GM12878 (cell line): ENCODE measurements around the gene GPC6. TPM values are rescaled to one million over a fixed set of nuclear protein-coding genes. Genes with fewer than 3 reads are reported as not detected.

Source experiments
- ATAC-seq: fragments of 200-7000 bp; cut with Tn5 transposase; 3 replicates; pipeline ENCODE4 v1.9.1; 2020; ENCODE audit warnings: mild to moderate bottlenecking, moderate library complexity
- BruUV-seq: library from RNA; stranded (reverse); fragments of 400-500 nt; replicated peaks from 2 replicates; lab custom pipeline; 2021; lab: Mats Ljungman, UMichigan
- CTCF ChIA-PET: fragments of 300-600 bp; sonication (Branson Sonifier 250); formaldehyde crosslinking; extraction: SDS; loops from one replicate; lab custom pipeline; 2021; ENCODE audit warnings: inconsistent platforms; lab: Yijun Ruan, JAX
- POLR2A ChIA-PET: fragments of 350-600 bp; formaldehyde crosslinking; extraction: SDS; loops from one replicate; lab custom pipeline; 2021; ENCODE audit warnings: inconsistent platforms; lab: Charles Lee
- RAD21 ChIA-PET: fragments of 300-600 bp; sonication (Branson Sonifier 250); formaldehyde crosslinking; loops from one replicate; lab custom pipeline; 2023; ENCODE audit warnings: antibody characterized with exemption; ENCODE audit not compliant: unreplicated experiment; lab: Charles Lee
- SMC1A ChIA-PET: fragments of 300-600 bp; sonication (Branson Sonifier 250); formaldehyde crosslinking; loops from one replicate; lab custom pipeline; 2023; ENCODE audit not compliant: unreplicated experiment, uncharacterized antibody; lab: Charles Lee
- DNase-seq: peaks from one replicate; pipeline ENCODE4 v3.0.0-alpha.2; 2011; ENCODE audit warnings: low read depth, low spot score
- FAIRE-seq: peaks from 3 replicates; lab custom pipeline; 2011; peaks lifted over from hg19 to GRCh38; lab: Jason Lieb, UNC
- H2AFZ ChIP-seq: 2 replicates; pipeline ENCODE4 v1.6.0; 2011; ENCODE audit warnings: low read depth, low read length, control low read depth; ENCODE audit not compliant: control insufficient read depth
- H3K27ac ChIP-seq: 2 replicates; pipeline ENCODE4 v1.5.1; 2011; ENCODE audit warnings: control low read depth; ENCODE audit not compliant: control insufficient read depth, insufficient read depth
- H3K27me3 ChIP-seq, 2 experiments: replicated peaks in 1 of 2; 2 replicates each; pipeline versions ENCODE4 v1.6.0 to v1.6.1; 2011; ENCODE audit warnings: low read length in 1 of 2; ENCODE audit not compliant: control insufficient read depth in 2 of 2, insufficient read depth in 2 of 2
- H3K36me3 ChIP-seq, 2 experiments: 2 replicates each; pipeline ENCODE4 v1.5.1; 2011; ENCODE audit warnings: low read length in 1 of 2; ENCODE audit not compliant: control insufficient read depth in 2 of 2, insufficient read depth in 2 of 2
- H3K4me1 ChIP-seq: 2 replicates; pipeline ENCODE4 v1.6.1; 2011; ENCODE audit warnings: mild to moderate bottlenecking, low read length, moderate library complexity, mixed read lengths; ENCODE audit not compliant: control insufficient read depth, insufficient read depth
- H3K4me2 ChIP-seq: 2 replicates; pipeline ENCODE4 v1.6.0; 2011; ENCODE audit warnings: control low read depth; ENCODE audit not compliant: control insufficient read depth, insufficient read depth
- H3K4me3 ChIP-seq: fragments of 200-600 bp; sonication (generic); 2 replicates; pipeline ENCODE4 v1.5.1; 2016
- H3K79me2 ChIP-seq: 2 replicates; pipeline ENCODE4 v1.6.0; 2011; ENCODE audit warnings: low read length; ENCODE audit not compliant: control insufficient read depth, insufficient read depth
- H3K9ac ChIP-seq: 2 replicates; pipeline ENCODE4 v1.8.0; 2011; ENCODE audit warnings: low read length, control low read depth, mixed read lengths; ENCODE audit not compliant: control insufficient read depth, insufficient read depth
- H3K9me3 ChIP-seq: replicated peaks from 3 replicates; pipeline ENCODE4 v1.5.1; 2011; ENCODE audit warnings: mild to moderate bottlenecking, low read length; ENCODE audit not compliant: control insufficient read depth, insufficient read depth
- H4K20me1 ChIP-seq: 2 replicates; pipeline ENCODE4 v1.6.0; 2011; ENCODE audit not compliant: control insufficient read depth, insufficient read depth
- ATF7 ChIP-seq: fragments of 450-650 bp; IDR thresholded peaks from 2 replicates; pipeline ENCODE4 v1.6.1; 2016; ENCODE audit warnings: low read depth, mild to moderate bottlenecking
- BCLAF1 ChIP-seq: fragments of 450-650 bp; IDR thresholded peaks from 2 replicates; pipeline ENCODE4 v1.6.1; 2017; ENCODE audit warnings: antibody characterized with exemption, mild to moderate bottlenecking, moderate library complexity
- CTCF ChIP-seq, 3 experiments: IDR thresholded peaks in 2 of 3; conservative IDR thresholded peaks in 1 of 3; 2 replicates each; pipeline ENCODE4 v1.5.1; 2011; ENCODE audit warnings: low read depth in 3 of 3, low read length in 3 of 3, mild to moderate bottlenecking in 3 of 3, control low read depth in 2 of 3, moderate library complexity in 2 of 3, inconsistent platforms in 1 of 3, mixed read lengths in 1 of 3; ENCODE audit not compliant: control insufficient read depth in 2 of 3, insufficient read depth in 1 of 3; ENCODE audit errors: extremely low read depth in 1 of 3
- EED ChIP-seq: sonication (generic); IDR thresholded peaks from 2 replicates; pipeline ENCODE4 v1.6.1; 2016; ENCODE audit warnings: antibody characterized with exemption, low read depth
- HDAC6 ChIP-seq: fragments of 200-600 bp; sonication (generic); IDR thresholded peaks from one replicate; pipeline ENCODE4 v1.8.0; 2017; ENCODE audit warnings: antibody characterized with exemption; ENCODE audit not compliant: unreplicated experiment
- MTA3 ChIP-seq: IDR thresholded peaks from 2 replicates; pipeline ENCODE4 v1.6.1; 2012; ENCODE audit warnings: low read length, inconsistent platforms, borderline replicate concordance
- RB1 ChIP-seq: fragments of 450-650 bp; formaldehyde crosslinking; IDR thresholded peaks from 2 replicates; pipeline ENCODE4 v1.6.1; 2017; ENCODE audit warnings: mild to moderate bottlenecking, borderline replicate concordance
- RELA ChIP-seq: fragments of 450-650 bp; IDR thresholded peaks from 2 replicates; pipeline ENCODE4 v1.8.0; 2014; ENCODE audit warnings: borderline replicate concordance; ENCODE audit not compliant: partially characterized antibody
- ZNF687 ChIP-seq: fragments of 450-650 bp; IDR thresholded peaks from 2 replicates; pipeline ENCODE4 v1.6.1; 2017; ENCODE audit warnings: mild to moderate bottlenecking, moderate library complexity
- in situ Hi-C: fragments of 300-500 bp; cut with MboI; formaldehyde crosslinking; loops from 9 replicates; pipeline ENCODE4 v1.14.3; 2018; ENCODE audit warnings: mixed read lengths
- intact Hi-C: fragments of 100-400 bp; cut with micrococcal nuclease; formaldehyde crosslinking; loops from one replicate; pipeline ENCODE4 v1.14.2; 2022; ENCODE audit not compliant: unreplicated experiment
- polyA plus RNA-seq, 11 experiments: library from polyadenylated mRNA; depleted of rRNA in 4 of 11; unstranded in 6 of 11; stranded (reverse) in 5 of 11; fragments of >200 nt; fragmentation: Nextera tagmentation in 4 of 11; fragmentation: Illumina TruSeq in 1 of 11; extraction: Ambion mirVana in 4 of 11; extraction: Trizol in 1 of 11; gene quantifications; 1 replicate in 1 of 11; 2 replicates in 10 of 11; pipeline versions ENCODE4 v1.2.1 to v1.2.3, GENCODE V29; 2011 to 2016; ENCODE audit warnings: inconsistent platforms in 2 of 11, missing spikeins in 2 of 11, low read depth in 1 of 11
- total RNA-seq, 4 experiments: library from RNA; depleted of rRNA in 3 of 4; stranded (reverse); fragments of >200 nt in 3 of 4; fragmentation: Illumina TruSeq in 1 of 4; extraction: Trizol in 1 of 4; gene quantifications; 2 replicates each; pipeline versions ENCODE4 v1.2.1 to v1.2.3, GENCODE V29; 2013 to 2021

The GPC6 gene
- total and polyA plus RNA-seq, 10 of the 15 experiments (the other 5 are each of a cell fraction or from before 2014, with no cell fraction given), result 0.03 to 0.04 (median 0.03) TPM; not detected in 7

GRCh38 chr13:94435604-94436226 lies 1209.1 kb downstream of the GPC6 start (continued):
- TF ChIP-seq ZNF687 (no peak), ATF7 (no peak), CTCF (IDR thresholded peaks at IDR 0.05 in 2 of 3, conservative IDR thresholded peaks at IDR 0.05 in 1 of 3; ENCODE audit: control insufficient read depth in 2 of 3, extremely low read depth in 1 of 3, insufficient read depth in 1 of 3, low read depth in 3 of 3, low read length in 3 of 3) (peak; percentile 44 to 62 (median 49); a peak in 4 of 6 replicates)
- TF ChIP-seq, all 136 proteins: peak for 3

- ATAC-seq (no peak), DNase-seq (no peak), FAIRE-seq (no peak)
- intact Hi-C loops (no loop called here), in situ Hi-C loops (loop anchor here (25.0 kb wide), 1 partner anchor 967 kb away; no protein-coding TSS in a partner anchor)
- ChIA-PET CTCF (no interaction called here), POLR2A (no interaction called here), SMC1A (no interaction called here), RAD21 (no interaction called here)
- Histone ChIP-seq H2AFZ (no peak overlapping the region), H3K79me2 (no peaks in the 10 kb centered on the region), H4K20me1 (no peaks in the 10 kb centered on the region), H3K27me3 (no peaks in the 10 kb centered on the region), H3K27ac (no peak overlapping the region), H3K4me1 (no peaks in the 10 kb centered on the region), H3K36me3 (no peaks in the 10 kb centered on the region), H3K4me2 (no peak overlapping the region), H3K4me3 (no peak overlapping the region), H3K9me3 (no peaks in the 10 kb centered on the region), H3K9ac (no peak overlapping the region)
- no TSS peak for BruUV-seq
- TF ChIP-seq MTA3, result no peak
- no peak for TF ChIP-seq BCLAF1
- no peak for TF ChIP-seq RELA
- no peak for TF ChIP-seq HDAC6
- no peak for TF ChIP-seq RB1
- no peak for TF ChIP-seq EED
Measured at GRCh38 chr13:94444826-94445225, 1218.2 kb downstream of the GPC6 start.
